Measurements from ENCODE around the gene WWOX.

WWOX gene

GRCh38 chr16:79055251-79055970 lies 956.0 kb downstream of the WWOX start:
- Histone ChIP-seq H3K4ac (ENCODE audit: low read depth, low read length) (no peak overlapping the region), H3K36me3 (ENCODE audit: control insufficient read depth in 1 of 2, insufficient read depth in 2 of 2, low read length in 2 of 2) (no peaks in the 10 kb centered on the region), H4K91ac (ENCODE audit: low read depth, low read length) (no peak overlapping the region), H3K9ac (ENCODE audit: low read length) (no peak overlapping the region), H3K4me1 (ENCODE audit: control insufficient read depth in 1 of 2, insufficient read depth in 2 of 2, low read length in 2 of 2) (no peaks in the 10 kb centered on the region), H2AFZ (ENCODE audit: insufficient read depth, low read length, poor library complexity) (no peak overlapping the region), H3K4me3 (ENCODE audit: low read depth, low read length) (no peak overlapping the region), H4K12ac (ENCODE audit: low read depth, low read length) (no peak overlapping the region), H3K79me2 (ENCODE audit: control insufficient read depth, insufficient read depth, low read length, poor library complexity) (no peaks in the 10 kb centered on the region), H3K27me3 (ENCODE audit: insufficient read depth, low read length) (no peaks in the 10 kb centered on the region), H2AK5ac (ENCODE audit: low read length) (no peak overlapping the region), H3K18ac (ENCODE audit: low read length) (no peak overlapping the region), H3K4me2 (ENCODE audit: low read length) (no peak overlapping the region), H2BK5ac (ENCODE audit: low read depth, low read length, poor library complexity) (no peak overlapping the region), H3K9me3 (ENCODE audit: insufficient read depth, low read depth, low read length) (peaks cover 1% of the 10 kb centered on the region), H3K27ac (ENCODE audit: low read depth, low read length) (no peak overlapping the region), H4K8ac (ENCODE audit: low read depth, low read length) (no peak overlapping the region), H2BK12ac (ENCODE audit: low read length) (no peak overlapping the region), H2BK120ac (ENCODE audit: insufficient read depth, low read length, poor library complexity) (no peak overlapping the region), H3K23ac (ENCODE audit: low read length) (no peak overlapping the region), H3K14ac (ENCODE audit: low read length) (no peak overlapping the region), H3K79me1 (ENCODE audit: low read length) (no peaks in the 10 kb centered on the region)
- DNase-seq = no peak
- WGBS (ENCODE audit: extremely low coverage, insufficient coverage, insufficient read length) = no CpG with 5 or more reads among the region's 3 CpGs

- Histone ChIP-seq H3K9me3 (ENCODE audit: insufficient read depth, low read depth, low read length) (no peaks in the 10 kb centered on the region), H3K79me1 (ENCODE audit: low read length) (no peaks in the 10 kb centered on the region), H3K4me2 (ENCODE audit: low read length) (no peak overlapping the region), H3K27ac (ENCODE audit: low read depth, low read length) (no peak overlapping the region), H3K4ac (ENCODE audit: low read depth, low read length) (no peak overlapping the region), H4K8ac (ENCODE audit: low read depth, low read length) (no peak overlapping the region), H3K27me3 (ENCODE audit: insufficient read depth, low read length) (no peaks in the 10 kb centered on the region), H3K4me1 (ENCODE audit: control insufficient read depth in 1 of 2, insufficient read depth in 2 of 2, low read length in 2 of 2) (no peaks in the 10 kb centered on the region), H2BK12ac (ENCODE audit: low read length) (no peak overlapping the region), H4K12ac (ENCODE audit: low read depth, low read length) (no peak overlapping the region), H2BK5ac (ENCODE audit: low read depth, low read length, poor library complexity) (no peak overlapping the region), H3K23ac (ENCODE audit: low read length) (no peak overlapping the region), H4K91ac (ENCODE audit: low read depth, low read length) (no peak overlapping the region), H3K18ac (ENCODE audit: low read length) (no peak overlapping the region), H3K79me2 (ENCODE audit: control insufficient read depth, insufficient read depth, low read length, poor library complexity) (no peaks in the 10 kb centered on the region), H2AK5ac (ENCODE audit: low read length) (no peak overlapping the region), H3K14ac (ENCODE audit: low read length) (no peak overlapping the region), H3K36me3 (ENCODE audit: control insufficient read depth in 1 of 2, insufficient read depth in 2 of 2, low read length in 2 of 2) (no peaks in the 10 kb centered on the region), H3K9ac (ENCODE audit: low read length) (no peak overlapping the region), H2BK120ac (ENCODE audit: insufficient read depth, low read length, poor library complexity) (no peak overlapping the region), H3K4me3 (ENCODE audit: low read depth, low read length) (no peak overlapping the region), H2AFZ (ENCODE audit: insufficient read depth, low read length, poor library complexity) (no peak overlapping the region)
- no CpG with 5 or more reads among the region's 6 CpGs for WGBS (ENCODE audit: extremely low coverage, insufficient coverage, insufficient read length)
- DNase-seq = no peak
Measured at GRCh38 chr16:79061181-79061580, 961.7 kb downstream of the WWOX start.

GRCh38 chr16:79062336-79062735 lies 962.9 kb downstream of the WWOX start:
- no peak overlapping the region for H3K4ac ChIP-seq (ENCODE audit: low read depth, low read length)
- H3K4me1 ChIP-seq (ENCODE audit: control insufficient read depth in 1 of 2, insufficient read depth in 2 of 2, low read length in 2 of 2) = no peaks in the 10 kb centered on the region
- no peaks in the 10 kb centered on the region for H3K79me1 ChIP-seq (ENCODE audit: low read length)
- H3K27me3 ChIP-seq (ENCODE audit: insufficient read depth, low read length) = no peaks in the 10 kb centered on the region
- no peak overlapping the region for H4K8ac ChIP-seq (ENCODE audit: low read depth, low read length)
- no peak overlapping the region for H3K27ac ChIP-seq (ENCODE audit: low read depth, low read length)
- H3K9ac ChIP-seq (ENCODE audit: low read length) = no peak overlapping the region
- no peak overlapping the region for H4K91ac ChIP-seq (ENCODE audit: low read depth, low read length)
- no peaks in the 10 kb centered on the region for H3K79me2 ChIP-seq (ENCODE audit: control insufficient read depth, insufficient read depth, low read length, poor library complexity)
- no peak overlapping the region for H3K4me2 ChIP-seq (ENCODE audit: low read length)
- no peak overlapping the region for H3K4me3 ChIP-seq (ENCODE audit: low read depth, low read length)
- no peak overlapping the region for H3K18ac ChIP-seq (ENCODE audit: low read length)
- no peak overlapping the region for H2AK5ac ChIP-seq (ENCODE audit: low read length)
- no peak for DNase-seq
- no peaks in the 10 kb centered on the region for H3K9me3 ChIP-seq (ENCODE audit: insufficient read depth, low read depth, low read length)
- no CpG with 5 or more reads among the region's 6 CpGs for WGBS (ENCODE audit: extremely low coverage, insufficient coverage, insufficient read length)
- H2AFZ ChIP-seq (ENCODE audit: insufficient read depth, low read length, poor library complexity) = no peak overlapping the region
- no peak overlapping the region for H4K12ac ChIP-seq (ENCODE audit: low read depth, low read length)
- no peak overlapping the region for H2BK120ac ChIP-seq (ENCODE audit: insufficient read depth, low read length, poor library complexity)
- no peak overlapping the region for H3K23ac ChIP-seq (ENCODE audit: low read length)
- no peak overlapping the region for H3K14ac ChIP-seq (ENCODE audit: low read length)
- no peak overlapping the region for H2BK12ac ChIP-seq (ENCODE audit: low read length)
- no peak overlapping the region for H2BK5ac ChIP-seq (ENCODE audit: low read depth, low read length, poor library complexity)
- no peaks in the 10 kb centered on the region for H3K36me3 ChIP-seq (ENCODE audit: control insufficient read depth in 1 of 2, insufficient read depth in 2 of 2, low read length in 2 of 2)

GRCh38 chr16:79062821-79063220 lies 963.4 kb downstream of the WWOX start:
- WGBS (ENCODE audit: extremely low coverage, insufficient coverage, insufficient read length) = no CpG with 5 or more reads among the region's 6 CpGs
- Histone ChIP-seq H3K4me1 (ENCODE audit: control insufficient read depth in 1 of 2, insufficient read depth in 2 of 2, low read length in 2 of 2) (no peaks in the 10 kb centered on the region), H2BK12ac (ENCODE audit: low read length) (no peak overlapping the region), H3K23ac (ENCODE audit: low read length) (no peak overlapping the region), H3K79me1 (ENCODE audit: low read length) (no peaks in the 10 kb centered on the region), H2AFZ (ENCODE audit: insufficient read depth, low read length, poor library complexity) (no peak overlapping the region), H3K9me3 (ENCODE audit: insufficient read depth, low read depth, low read length) (no peaks in the 10 kb centered on the region), H2BK120ac (ENCODE audit: insufficient read depth, low read length, poor library complexity) (no peak overlapping the region), H3K4me3 (ENCODE audit: low read depth, low read length) (no peak overlapping the region), H3K79me2 (ENCODE audit: control insufficient read depth, insufficient read depth, low read length, poor library complexity) (no peaks in the 10 kb centered on the region), H3K36me3 (ENCODE audit: control insufficient read depth in 1 of 2, insufficient read depth in 2 of 2, low read length in 2 of 2) (no peaks in the 10 kb centered on the region), H2BK5ac (ENCODE audit: low read depth, low read length, poor library complexity) (no peak overlapping the region), H4K91ac (ENCODE audit: low read depth, low read length) (no peak overlapping the region), H3K27me3 (ENCODE audit: insufficient read depth, low read length) (no peaks in the 10 kb centered on the region), H3K18ac (ENCODE audit: low read length) (no peak overlapping the region), H4K8ac (ENCODE audit: low read depth, low read length) (no peak overlapping the region), H3K4ac (ENCODE audit: low read depth, low read length) (no peak overlapping the region), H3K27ac (ENCODE audit: low read depth, low read length) (no peak overlapping the region), H2AK5ac (ENCODE audit: low read length) (no peak overlapping the region), H3K4me2 (ENCODE audit: low read length) (no peak overlapping the region), H4K12ac (ENCODE audit: low read depth, low read length) (no peak overlapping the region), H3K9ac (ENCODE audit: low read length) (no peak overlapping the region), H3K14ac (ENCODE audit: low read length) (no peak overlapping the region)
- DNase-seq = no peak
